ENCODE results near the gene ZNF134.
A peak's percentile ranks its signal among the peaks of the same experiment; 100 is the strongest.

ZNF134 gene

GRCh38 chr19:57613941-57614743 is at the start of gene ZNF134:
ZNF134 (plus strand) TSS chr19:57614242; CDS start chr19:57619469, 5,227 bp downstream.
- peak; percentile 53 for TF ChIP-seq CTCF (IDR thresholded peaks at IDR 0.05; ENCODE audit: low read depth, low read length)

DNA sequence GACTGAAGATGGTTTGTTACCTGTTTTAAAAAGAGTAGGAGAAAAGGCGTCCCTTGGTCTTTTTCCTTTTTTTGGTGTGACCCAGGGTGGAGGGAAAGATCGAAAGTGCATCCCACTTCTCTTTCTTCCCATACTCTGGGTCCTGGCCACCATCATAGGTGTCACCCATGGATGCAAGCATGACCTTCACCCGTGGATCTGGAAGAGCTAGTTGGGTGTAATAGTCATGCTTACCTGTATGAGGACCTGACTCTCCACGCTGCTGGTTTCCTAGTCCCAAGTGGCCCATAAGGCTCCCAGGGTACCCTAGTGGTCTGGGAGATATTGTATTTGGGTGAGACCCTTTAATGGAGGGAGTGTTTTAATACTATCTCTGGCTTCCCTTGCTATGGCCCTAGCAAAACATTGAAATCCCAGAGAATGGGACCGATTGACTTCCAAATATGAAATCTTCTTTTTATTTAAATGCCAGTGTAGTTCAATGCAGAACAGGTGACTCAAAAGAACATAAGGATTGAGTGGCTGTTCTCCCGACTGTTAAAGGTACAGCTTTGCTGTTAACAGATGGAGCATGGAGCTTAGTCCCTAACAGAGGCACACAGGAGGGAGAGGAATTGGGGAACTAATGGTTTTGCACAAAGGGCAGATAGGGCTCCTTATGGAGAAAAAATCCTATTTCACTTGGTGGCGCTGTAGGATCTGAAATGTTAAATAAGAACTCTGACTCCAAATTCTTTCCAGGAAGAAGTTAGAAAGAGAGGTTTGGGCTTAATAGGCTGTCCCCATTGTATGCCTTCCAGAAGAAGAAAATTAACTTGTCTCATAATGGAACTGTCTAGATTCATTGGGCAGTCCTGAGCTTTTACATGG is 47.4 kb upstream of the ZNF134 start:
- no peak overlapping the region for H3K4me3 ChIP-seq (ENCODE audit: low read depth, low read length)
- TF ChIP-seq CTCF (IDR thresholded peaks at IDR 0.05; ENCODE audit: low read depth, low read length) = no peak

More at GRCh38 chr19:57613941-57614743, at the start of gene ZNF134:
- H3K4me3 ChIP-seq (ENCODE audit: low read depth, low read length) = peak within 1 kb of the TSS; percentile 99

GRCh38 chr19:57570707-57571106 is 43.3 kb upstream of the ZNF134 start:
- TF ChIP-seq CTCF (IDR thresholded peaks at IDR 0.05; ENCODE audit: low read depth, low read length) = no peak
- H3K4me3 ChIP-seq (ENCODE audit: low read depth, low read length) = no peak overlapping the region

GRCh38 chr19:57572415-57572947 is 41.6 kb upstream of the ZNF134 start:
- no peak overlapping the region for H3K4me3 ChIP-seq (ENCODE audit: low read depth, low read length)
- no peak for TF ChIP-seq CTCF (IDR thresholded peaks at IDR 0.05; ENCODE audit: low read depth, low read length)

- H3K4me3 ChIP-seq (ENCODE audit: low read depth, low read length) = no peak overlapping the region
- TF ChIP-seq CTCF (IDR thresholded peaks at IDR 0.05; ENCODE audit: low read depth, low read length) = no peak
Measured at GRCh38 chr19:57576661-57577060, 37.4 kb upstream of the ZNF134 start.

DNA sequence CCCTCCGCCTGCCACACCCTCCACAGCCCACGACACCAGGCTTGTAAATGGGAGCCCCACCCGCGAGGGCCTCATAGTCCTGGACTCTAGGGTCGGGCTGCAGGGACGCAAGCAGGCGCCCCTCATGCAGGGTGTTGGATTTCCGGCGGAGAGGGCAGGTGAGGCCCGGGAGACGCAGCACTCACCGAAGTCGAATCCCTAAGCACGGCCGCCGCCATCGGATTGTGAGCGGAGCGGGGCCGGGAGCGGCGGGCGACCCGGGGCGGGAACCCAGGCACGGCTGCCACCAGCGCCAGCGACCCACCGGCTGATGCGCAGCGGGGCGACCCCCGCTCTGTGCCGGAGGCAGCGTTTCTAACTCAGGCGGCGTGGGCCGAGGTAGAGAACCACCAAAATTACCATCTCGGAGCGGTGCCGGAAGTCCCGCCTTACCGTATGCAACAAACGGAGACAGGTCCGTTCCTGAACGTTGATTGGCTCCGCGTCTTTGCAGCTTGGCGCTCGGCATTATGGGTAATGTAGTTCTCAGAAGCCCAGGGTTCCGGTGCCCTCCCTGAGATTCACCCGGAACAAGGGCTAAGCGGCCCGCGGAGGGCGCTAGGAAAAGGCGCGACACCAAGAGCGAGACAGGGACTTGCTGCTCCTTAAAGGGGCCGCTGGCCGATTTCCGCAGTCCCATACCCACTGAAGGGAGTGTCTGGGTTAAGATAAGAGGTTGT is 35.4 kb upstream of the ZNF134 start, which contains the start of gene ZNF416:
Gene ZNF416, minus strand, starts transcription at position 425 of the 719 bp plus-strand sequence. Its CDS starts 207 bp downstream, at position 218.
- peak within 1 kb of the TSS; percentile 91 for H3K4me3 ChIP-seq (ENCODE audit: low read depth, low read length)

More for the DNA sequence above, 35.4 kb upstream of the ZNF134 start, which contains the start of gene ZNF416:
- TF ChIP-seq CTCF (IDR thresholded peaks at IDR 0.05; ENCODE audit: low read depth, low read length) = no peak

Measured in WI38 (cell line).